RWPE2 (cell line): ENCODE results near the gene CMIP.

Experiments used
- ATAC-seq: fragments of 200-7000 bp; cut with Tn5 transposase; 3 replicates; pipeline ENCODE4 v1.9.1; 2021; ENCODE audit warnings: low read depth
- DNase-seq: peaks from one replicate; pipeline ENCODE4 v3.0.0-alpha.2; 2020; ENCODE audit warnings: low spot score
- H3K27ac ChIP-seq: fragments of 450-650 bp; 2 replicates; pipeline ENCODE4 v1.5.1; 2017; ENCODE audit warnings: mild to moderate bottlenecking; ENCODE audit not compliant: poor library complexity, severe bottlenecking
- H3K27me3 ChIP-seq: fragments of 250-450 bp; sonication (Bioruptor Pico); 2 replicates; pipeline ENCODE4 v1.5.1; 2021; ENCODE audit warnings: mild to moderate bottlenecking, moderate library complexity; ENCODE audit not compliant: insufficient read depth, poor library complexity, severe bottlenecking
- H3K36me3 ChIP-seq: fragments of 250-450 bp; sonication (Bioruptor Pico); 2 replicates; pipeline ENCODE4 v1.5.1; 2020; ENCODE audit warnings: low read depth, mild to moderate bottlenecking, moderate library complexity
- H3K4me1 ChIP-seq: fragments of 250-450 bp; sonication (Bioruptor Pico); 2 replicates; pipeline ENCODE4 v1.5.1; 2021; ENCODE audit warnings: mild to moderate bottlenecking, moderate library complexity; ENCODE audit not compliant: insufficient read depth, poor library complexity, severe bottlenecking
- H3K4me3 ChIP-seq: fragments of 250-450 bp; sonication (Bioruptor Pico); 2 replicates; pipeline ENCODE4 v1.5.1; 2021; ENCODE audit warnings: mild to moderate bottlenecking, moderate library complexity; ENCODE audit not compliant: severe bottlenecking
- H3K9me3 ChIP-seq: fragments of 250-450 bp; sonication (Bioruptor Pico); 2 replicates; pipeline ENCODE4 v1.5.1; 2021; ENCODE audit warnings: mild to moderate bottlenecking, moderate library complexity; ENCODE audit not compliant: severe bottlenecking
- CTCF ChIP-seq: fragments of 450-650 bp; IDR thresholded peaks from one replicate; pipeline ENCODE4 v1.5.1; 2017; ENCODE audit warnings: mild to moderate bottlenecking, moderate library complexity; ENCODE audit not compliant: poor library complexity, severe bottlenecking

CMIP gene

DNA sequence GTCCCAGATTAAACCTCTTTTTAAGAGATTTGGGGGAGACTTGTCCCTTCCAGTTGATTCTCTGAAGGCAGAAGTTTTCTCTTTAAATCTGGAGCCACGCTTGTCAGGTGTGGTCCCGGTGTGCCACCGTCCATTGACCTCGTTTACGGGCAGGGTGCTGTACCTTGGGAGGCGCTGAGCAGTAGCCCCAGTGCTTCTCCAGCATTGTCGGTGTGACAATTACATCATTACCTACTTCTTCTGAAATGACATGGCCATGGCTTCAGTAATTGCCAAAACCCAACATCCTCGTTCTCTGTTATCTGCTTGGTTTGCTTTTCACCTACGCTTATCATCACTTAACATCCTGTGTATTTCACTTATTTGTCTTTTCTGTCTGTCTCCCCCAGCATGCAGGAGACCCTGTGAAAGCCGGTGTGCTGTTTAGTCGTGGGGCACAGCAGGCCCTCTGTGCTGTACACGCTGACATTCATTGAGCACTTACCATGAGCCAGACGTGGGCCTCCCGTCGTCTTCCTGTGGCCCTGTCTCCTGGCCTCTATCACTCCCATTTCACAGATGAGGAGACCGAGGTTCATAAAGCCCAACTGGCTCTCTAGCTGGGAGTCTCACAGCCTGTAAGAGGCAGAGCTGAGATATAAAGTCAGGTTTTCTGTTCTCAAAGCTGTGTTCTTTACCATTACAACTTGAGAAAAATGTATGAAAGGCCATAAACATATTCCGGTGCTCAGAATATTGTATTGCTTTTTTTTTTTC, 143.9 kb downstream of the CMIP start:
- H3K9me3 ChIP-seq, result no peaks in the 10 kb centered on the region
- TF ChIP-seq CTCF, result no peak
- H3K27me3 ChIP-seq, result no peaks in the 10 kb centered on the region
- H3K4me3 ChIP-seq, result no peak overlapping the region
- no peak overlapping the region for H3K27ac ChIP-seq
- peaks cover 16% of the 10 kb centered on the region for H3K36me3 ChIP-seq
- no peak for ATAC-seq
- DNase-seq, result no peak
- H3K4me1 ChIP-seq, result peaks cover 25% of the 10 kb centered on the region

DNA sequence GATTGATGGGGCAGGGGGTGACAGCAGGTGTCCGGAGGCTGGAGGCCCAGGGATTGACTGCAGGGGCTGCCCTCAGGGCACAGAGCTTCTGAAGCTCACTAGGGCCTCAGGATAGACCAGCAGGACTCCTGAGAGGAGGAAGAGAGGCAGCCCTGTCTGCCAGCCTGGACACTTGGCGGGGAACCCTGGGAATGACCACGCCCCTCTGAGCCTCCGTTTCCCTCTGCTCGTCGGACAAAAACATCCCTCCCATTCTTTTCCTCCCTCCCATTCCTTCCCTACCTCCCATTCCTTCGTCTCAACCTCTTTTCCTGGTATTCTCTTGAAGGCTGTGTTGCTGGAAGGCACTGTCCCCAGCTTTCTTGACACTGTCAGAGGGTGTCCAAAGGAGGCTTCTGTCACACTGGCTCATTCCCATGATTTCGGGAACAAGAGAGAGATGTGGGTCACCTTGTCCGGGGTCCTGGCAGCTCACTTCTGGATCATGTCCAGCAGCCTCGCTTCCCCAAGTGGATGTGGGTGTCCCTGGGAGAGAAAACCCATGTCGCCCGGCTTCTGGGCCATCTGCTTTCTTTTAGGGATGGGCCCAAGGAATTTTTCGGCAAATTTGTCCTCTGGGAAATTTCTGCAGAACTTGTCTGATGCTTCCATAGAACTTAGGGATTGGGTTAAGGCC, 145.5 kb downstream of the CMIP start:
- DNase-seq (no peak), ATAC-seq (no peak)
- H3K4me3 ChIP-seq, result no peak overlapping the region
- H3K9me3 ChIP-seq, result no peaks in the 10 kb centered on the region
- H3K36me3 ChIP-seq, result peaks cover 6% of the 10 kb centered on the region
- no peak for TF ChIP-seq CTCF
- H3K4me1 ChIP-seq, result peaks cover 12% of the 10 kb centered on the region
- no peak overlapping the region for H3K27ac ChIP-seq
- H3K27me3 ChIP-seq, result no peaks in the 10 kb centered on the region

GRCh38 chr16:81590714-81591544, 146.3 kb downstream of the CMIP start:
- H3K27me3 ChIP-seq, result no peaks in the 10 kb centered on the region
- peaks cover 7% of the 10 kb centered on the region for H3K4me1 ChIP-seq
- no peaks in the 10 kb centered on the region for H3K9me3 ChIP-seq
- no peak overlapping the region for H3K4me3 ChIP-seq
- no peak for ATAC-seq
- H3K27ac ChIP-seq, result no peak overlapping the region
- peaks cover 6% of the 10 kb centered on the region for H3K36me3 ChIP-seq
- DNase-seq, result no peak
- TF ChIP-seq CTCF, result no peak

GRCh38 chr16:81591545-81591870, 146.9 kb downstream of the CMIP start:
- Histone ChIP-seq H3K36me3 (peaks cover 6% of the 10 kb centered on the region), H3K27me3 (no peaks in the 10 kb centered on the region), H3K27ac (no peak overlapping the region), H3K4me3 (no peak overlapping the region), H3K4me1 (peaks cover 3% of the 10 kb centered on the region), H3K9me3 (no peaks in the 10 kb centered on the region)
- DNase-seq (no peak), ATAC-seq (no peak)
- no peak for TF ChIP-seq CTCF
